IMR-90 (cell line): ENCODE results near the gene ZNF785. TPM values are rescaled to one million over a fixed set of nuclear protein-coding genes. Genes with fewer than 3 reads are reported as not detected.

Source experiments
- ATAC-seq: fragments of 200-7000 bp; cut with Tn5 transposase; 2 replicates; pipeline ENCODE4 v1.9.1; 2020; ENCODE audit warnings: low read depth, mild to moderate bottlenecking, moderate library complexity
- BruUV-seq: library from RNA; stranded (reverse); fragments of 400-500 nt; replicated peaks from 2 replicates; lab custom pipeline; 2021; lab: Mats Ljungman, UMichigan
- CTCF ChIA-PET: fragments of 300-600 bp; formaldehyde crosslinking; extraction: SDS; loops from one replicate; lab custom pipeline; 2021; ENCODE audit warnings: antibody characterized with exemption; lab: Yijun Ruan, JAX
- POLR2A ChIA-PET: fragments of 300-600 bp; sonication (Branson Sonifier 250); formaldehyde crosslinking; loops from one replicate; lab custom pipeline; 2022; ENCODE audit warnings: antibody characterized with exemption; ENCODE audit not compliant: unreplicated experiment; lab: Charles Lee
- DNase-seq: peaks from one replicate; pipeline ENCODE4 v3.0.0; 2013
- H2AFZ ChIP-seq: replicated peaks from 2 replicates; pipeline ENCODE3; 2013; ENCODE audit warnings: low read length, mild to moderate bottlenecking; ENCODE audit not compliant: poor library complexity
- H2AK5ac ChIP-seq: 2 replicates; pipeline ENCODE4 v1.6.1; 2013; ENCODE audit warnings: low read depth, low read length, inconsistent platforms
- H2AK9ac ChIP-seq: replicated peaks from 2 replicates; pipeline ENCODE3; 2013; ENCODE audit warnings: mild to moderate bottlenecking, low read depth, low read length, moderate library complexity; ENCODE audit not compliant: poor library complexity
- H2BK120ac ChIP-seq: 2 replicates; pipeline ENCODE4 v1.6.1; 2013; ENCODE audit warnings: low read depth, low read length, inconsistent platforms
- H2BK15ac ChIP-seq: 3 replicates; pipeline ENCODE4 v1.6.1; 2013; ENCODE audit warnings: low read depth, low read length, inconsistent platforms
- H2BK20ac ChIP-seq: 2 replicates; pipeline ENCODE4 v1.6.1; 2013; ENCODE audit warnings: low read depth, mild to moderate bottlenecking, inconsistent platforms, low read length, moderate library complexity
- H2BK5ac ChIP-seq: 2 replicates; pipeline ENCODE4 v1.6.1; 2013; ENCODE audit warnings: mild to moderate bottlenecking, low read depth, low read length, inconsistent platforms; ENCODE audit not compliant: poor library complexity, severe bottlenecking
- H3K14ac ChIP-seq: replicated peaks from 2 replicates; pipeline ENCODE4 v1.6.1; 2013; ENCODE audit warnings: low read depth, low read length, inconsistent platforms
- H3K18ac ChIP-seq: 2 replicates; pipeline ENCODE4 v1.6.1; 2013; ENCODE audit warnings: low read depth, low read length, control low read depth
- H3K23ac ChIP-seq: 2 replicates; pipeline ENCODE4 v1.6.1; 2013; ENCODE audit warnings: low read depth, low read length, inconsistent platforms
- H3K27ac ChIP-seq: 2 replicates; pipeline ENCODE4 v1.5.1; 2013; ENCODE audit warnings: mild to moderate bottlenecking, control low read depth, low read length; ENCODE audit not compliant: insufficient read depth
- H3K27me3 ChIP-seq: 2 replicates; pipeline ENCODE4 v1.6.1; 2013; ENCODE audit warnings: low read length; ENCODE audit not compliant: control insufficient read depth, insufficient read depth
- H3K36me3 ChIP-seq: 2 replicates; pipeline ENCODE4 v1.6.1; 2013; ENCODE audit warnings: low read length, mixed read lengths; ENCODE audit not compliant: control insufficient read depth, insufficient read depth
- H3K4ac ChIP-seq: 2 replicates; pipeline ENCODE4 v1.6.1; 2013; ENCODE audit warnings: low read depth, low read length, inconsistent platforms
- H3K4me1 ChIP-seq: 2 replicates; pipeline ENCODE4 v1.6.1; 2013; ENCODE audit warnings: low read length, mixed read lengths; ENCODE audit not compliant: control insufficient read depth, insufficient read depth
- H3K4me2 ChIP-seq: 2 replicates; pipeline ENCODE4 v1.6.1; 2013; ENCODE audit warnings: low read depth, mild to moderate bottlenecking, control low read depth, low read length, moderate library complexity
- H3K4me3 ChIP-seq: 2 replicates; pipeline ENCODE4 v1.5.1; 2013; ENCODE audit warnings: low read depth, mild to moderate bottlenecking, control low read depth, low read length, moderate library complexity; ENCODE audit not compliant: insufficient read depth
- H3K56ac ChIP-seq: 2 replicates; pipeline ENCODE4 v1.6.1; 2013; ENCODE audit warnings: low read length, inconsistent platforms; ENCODE audit not compliant: insufficient read depth; ENCODE audit errors: extremely low read depth
- H3K79me1 ChIP-seq, 2 experiments: 2 replicates each; pipeline ENCODE4 v1.6.1; 2013; ENCODE audit warnings: low read length in 2 of 2, inconsistent platforms in 1 of 2, low read depth in 1 of 2
- H3K9ac ChIP-seq: 2 replicates; pipeline ENCODE4 v1.6.1; 2013; ENCODE audit warnings: low read depth, low read length, control low read depth
- H3K9me1 ChIP-seq: 2 replicates; pipeline ENCODE4 v1.6.1; 2013; ENCODE audit warnings: low read length, inconsistent platforms; ENCODE audit not compliant: insufficient read depth
- H3K9me3 ChIP-seq: 2 replicates; pipeline ENCODE4 v1.6.1; 2013; ENCODE audit warnings: low read length; ENCODE audit not compliant: control insufficient read depth, insufficient read depth
- H4K20me1 ChIP-seq: 2 replicates; pipeline ENCODE4 v1.6.1; 2013; ENCODE audit warnings: low read length, inconsistent platforms; ENCODE audit not compliant: insufficient read depth
- H4K5ac ChIP-seq: 2 replicates; pipeline ENCODE4 v1.6.1; 2013; ENCODE audit warnings: mild to moderate bottlenecking, low read depth, low read length, control low read depth
- H4K8ac ChIP-seq, 2 experiments: 2 replicates each; pipeline ENCODE4 v1.6.1; 2013; ENCODE audit warnings: low read depth in 2 of 2, low read length in 2 of 2, control low read depth in 1 of 2, inconsistent platforms in 1 of 2
- H4K91ac ChIP-seq: 2 replicates; pipeline ENCODE4 v1.6.1; 2013; ENCODE audit warnings: low read depth, low read length, inconsistent platforms; ENCODE audit not compliant: insufficient read depth
- BHLHE40 ChIP-seq: fragments of 150-350 bp; IDR thresholded peaks from 2 replicates; pipeline ENCODE4 v1.6.1; 2016; ENCODE audit warnings: mild to moderate bottlenecking, low read depth, low read length
- CHD1 ChIP-seq: IDR thresholded peaks from 2 replicates; pipeline ENCODE4 v1.6.1; 2012; ENCODE audit warnings: low read depth, low read length, improper control_type of control experiment
- MAZ ChIP-seq: IDR thresholded peaks from 2 replicates; pipeline ENCODE4 v1.6.1; 2012; ENCODE audit warnings: low read depth, mild to moderate bottlenecking, low read length, improper control_type of control experiment, moderate library complexity, borderline replicate concordance
- MXI1 ChIP-seq: IDR thresholded peaks from 2 replicates; pipeline ENCODE4 v1.6.1; 2012; ENCODE audit warnings: low read depth, mild to moderate bottlenecking, low read length, moderate library complexity, borderline replicate concordance
- NFE2L2 ChIP-seq: fragments of 150-350 bp; IDR thresholded peaks from 2 replicates; pipeline ENCODE4 v1.6.1; 2016; ENCODE audit warnings: low read depth, mild to moderate bottlenecking, low read length
- RCOR1 ChIP-seq: IDR thresholded peaks from 2 replicates; pipeline ENCODE4 v1.6.1; 2012; ENCODE audit warnings: mild to moderate bottlenecking, low read length, improper control_type of control experiment; ENCODE audit not compliant: insufficient replicate concordance
- RFX5 ChIP-seq: IDR thresholded peaks from 2 replicates; pipeline ENCODE4 v1.8.0; 2012; ENCODE audit warnings: low read depth, mild to moderate bottlenecking, low read length, moderate library complexity
- SMC3 ChIP-seq: fragments of 150-350 bp; IDR thresholded peaks from 2 replicates; pipeline ENCODE4 v1.6.1; 2016; ENCODE audit warnings: low read depth, mild to moderate bottlenecking, antibody characterized with exemption, low read length, moderate library complexity
- WGBS, 2 experiments: methylation state at CpG; one replicate each; pipeline versions ENCODE4 v1.1.5 to v1.1.7; 2013; ENCODE audit warnings: missing lambda C conversion rate in 2 of 2; ENCODE audit not compliant: insufficient read length in 1 of 2; ENCODE audit errors: extremely low coverage in 2 of 2; 5-methylcytosine and 5-hydroxymethylcytosine counted together
- dilution Hi-C: fragments of 300-500 bp; cut with HindIII; formaldehyde crosslinking; loops from one replicate; pipeline ENCODE4 v1.14.3; 2018; ENCODE audit warnings: low sequenced_read_pairs; ENCODE audit not compliant: unreplicated experiment
- in situ Hi-C: fragments of 300-500 bp; cut with MboI; formaldehyde crosslinking; loops from 3 replicates; pipeline ENCODE4 v1.14.3; 2019; ENCODE audit warnings: low sequenced_read_pairs, inconsistent platforms, mixed read lengths
- intact Hi-C: fragments of 100-400 bp; cut with micrococcal nuclease; formaldehyde crosslinking; loops from 2 replicates; pipeline ENCODE4 v1.10.0; 2022
- polyA plus RNA-seq, 3 experiments: library from polyadenylated mRNA; depleted of rRNA; stranded (reverse); fragments of >200 nt; gene quantifications; 2 replicates each; pipeline ENCODE4 v1.2.3, GENCODE V29; 2012; ENCODE audit warnings: low replicate concordance in 1 of 3
- total RNA-seq: library from RNA; depleted of rRNA; stranded (reverse); fragments of >200 nt; gene quantifications from 2 replicates; pipeline ENCODE4 v1.2.3, GENCODE V29; 2012
- TF ChIP-seq, protein P1 (sequence below): conservative IDR thresholded peaks from 2 replicates; pipeline ENCODE4 v1.5.1; 2012; ENCODE audit warnings: mild to moderate bottlenecking, low read depth, low read length, improper control_type of control experiment
- TF ChIP-seq, protein P2 (sequence below): fragments of 150-350 bp; IDR thresholded peaks from 2 replicates; pipeline ENCODE4 v1.6.1; 2017; ENCODE audit warnings: mild to moderate bottlenecking, antibody characterized with exemption, low read length, low read depth

ZNF785 gene
- total and polyA plus RNA-seq, 2 of the 4 experiments (the other 2 are of a cell fraction): 2.9 to 4.0 TPM

DNA sequence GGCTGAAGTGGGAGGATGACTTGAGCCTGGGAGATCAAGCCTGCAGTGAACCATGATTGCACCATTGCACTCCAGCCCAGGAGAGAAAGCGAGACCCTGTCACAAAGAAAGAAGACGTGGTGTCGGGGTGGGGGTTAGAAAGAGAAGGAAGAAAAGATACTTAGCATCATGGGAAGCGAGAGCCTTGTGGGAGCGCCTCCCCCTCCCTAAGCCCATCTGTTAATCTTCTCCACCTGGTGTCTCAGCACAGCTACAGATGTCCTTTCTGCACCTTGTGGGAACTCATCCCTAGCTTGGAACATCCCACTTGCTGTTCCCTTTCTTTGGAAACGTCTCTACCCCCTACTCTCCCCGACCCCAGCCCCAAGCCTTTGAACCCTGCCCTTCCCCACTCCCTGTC, 20.0 kb downstream of the ZNF785 start:
- H3K9me3 ChIP-seq: no peaks in the 10 kb centered on the region
- no peak overlapping the region for H4K5ac ChIP-seq
- H3K27ac ChIP-seq: no peak overlapping the region
- ATAC-seq (no peak), DNase-seq (no peak)
- H3K4ac ChIP-seq: no peak overlapping the region
- no peak overlapping the region for H3K23ac ChIP-seq
- peaks cover 6% of the 10 kb centered on the region; the same call in 1 of the 2 replicates for H3K27me3 ChIP-seq
- dilution Hi-C loops (no loop called here), intact Hi-C loops (no loop called here), in situ Hi-C loops (no loop called here)
- H2AFZ ChIP-seq: no peak overlapping the region
- no peak for TF ChIP-seq MAZ
- TF ChIP-seq, protein P1, sequence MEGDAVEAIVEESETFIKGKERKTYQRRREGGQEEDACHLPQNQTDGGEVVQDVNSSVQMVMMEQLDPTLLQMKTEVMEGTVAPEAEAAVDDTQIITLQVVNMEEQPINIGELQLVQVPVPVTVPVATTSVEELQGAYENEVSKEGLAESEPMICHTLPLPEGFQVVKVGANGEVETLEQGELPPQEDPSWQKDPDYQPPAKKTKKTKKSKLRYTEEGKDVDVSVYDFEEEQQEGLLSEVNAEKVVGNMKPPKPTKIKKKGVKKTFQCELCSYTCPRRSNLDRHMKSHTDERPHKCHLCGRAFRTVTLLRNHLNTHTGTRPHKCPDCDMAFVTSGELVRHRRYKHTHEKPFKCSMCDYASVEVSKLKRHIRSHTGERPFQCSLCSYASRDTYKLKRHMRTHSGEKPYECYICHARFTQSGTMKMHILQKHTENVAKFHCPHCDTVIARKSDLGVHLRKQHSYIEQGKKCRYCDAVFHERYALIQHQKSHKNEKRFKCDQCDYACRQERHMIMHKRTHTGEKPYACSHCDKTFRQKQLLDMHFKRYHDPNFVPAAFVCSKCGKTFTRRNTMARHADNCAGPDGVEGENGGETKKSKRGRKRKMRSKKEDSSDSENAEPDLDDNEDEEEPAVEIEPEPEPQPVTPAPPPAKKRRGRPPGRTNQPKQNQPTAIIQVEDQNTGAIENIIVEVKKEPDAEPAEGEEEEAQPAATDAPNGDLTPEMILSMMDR: no peak
- no peak for TF ChIP-seq MXI1
- TF ChIP-seq RFX5: no peak
- no peak for TF ChIP-seq NFE2L2
- TF ChIP-seq, protein P2, sequence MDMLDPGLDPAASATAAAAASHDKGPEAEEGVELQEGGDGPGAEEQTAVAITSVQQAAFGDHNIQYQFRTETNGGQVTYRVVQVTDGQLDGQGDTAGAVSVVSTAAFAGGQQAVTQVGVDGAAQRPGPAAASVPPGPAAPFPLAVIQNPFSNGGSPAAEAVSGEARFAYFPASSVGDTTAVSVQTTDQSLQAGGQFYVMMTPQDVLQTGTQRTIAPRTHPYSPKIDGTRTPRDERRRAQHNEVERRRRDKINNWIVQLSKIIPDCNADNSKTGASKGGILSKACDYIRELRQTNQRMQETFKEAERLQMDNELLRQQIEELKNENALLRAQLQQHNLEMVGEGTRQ: no peak
- TF ChIP-seq RCOR1: no peak
- TF ChIP-seq CHD1: no peak
- no peak for TF ChIP-seq BHLHE40
- TF ChIP-seq SMC3: no peak
- H3K9me1 ChIP-seq: no peaks in the 10 kb centered on the region
- no peaks in the 10 kb centered on the region for H3K36me3 ChIP-seq
- no peak overlapping the region for H3K14ac ChIP-seq
- H2BK20ac ChIP-seq: no peak overlapping the region
- H4K8ac ChIP-seq: no peak overlapping the region
- H3K4me3 ChIP-seq: no peak overlapping the region
- H2BK15ac ChIP-seq: no peak overlapping the region
- H4K20me1 ChIP-seq: no peaks in the 10 kb centered on the region
- H3K56ac ChIP-seq: no peak overlapping the region
- H3K18ac ChIP-seq: no peak overlapping the region
- no peak overlapping the region for H3K4me2 ChIP-seq
- no peak overlapping the region for H2BK120ac ChIP-seq
- no peak overlapping the region for H4K91ac ChIP-seq
- 39% methylated on average over 2 of the region's 7 CpGs; no CpG with 5 or more reads in 1 of the 2 experiments for WGBS, 2 experiments
- CTCF ChIA-PET: no interaction called here
- H2BK5ac ChIP-seq: no peak overlapping the region
- no TSS peak for BruUV-seq
- H3K9ac ChIP-seq: no peak overlapping the region
- peaks cover 0 to 9% of the 10 kb centered on the region in 2 experiments; a peak in 3 of 4 replicates for H3K79me1 ChIP-seq
- POLR2A ChIA-PET: no interaction called here
- H2AK5ac ChIP-seq: no peak overlapping the region
- H2AK9ac ChIP-seq: no peak overlapping the region
- peaks cover 5% of the 10 kb centered on the region; the same call in 1 of the 2 replicates for H3K4me1 ChIP-seq
